Embryonic facial prominence (tissue), 1 donor: ENCODE measurements around the gene RBP2.

Experiments used
- DNase-seq: peaks from one replicate; pipeline ENCODE4 v3.0.0-alpha.2; 2016; ENCODE audit errors: extremely low spot score

Gene RBP2

DNA sequence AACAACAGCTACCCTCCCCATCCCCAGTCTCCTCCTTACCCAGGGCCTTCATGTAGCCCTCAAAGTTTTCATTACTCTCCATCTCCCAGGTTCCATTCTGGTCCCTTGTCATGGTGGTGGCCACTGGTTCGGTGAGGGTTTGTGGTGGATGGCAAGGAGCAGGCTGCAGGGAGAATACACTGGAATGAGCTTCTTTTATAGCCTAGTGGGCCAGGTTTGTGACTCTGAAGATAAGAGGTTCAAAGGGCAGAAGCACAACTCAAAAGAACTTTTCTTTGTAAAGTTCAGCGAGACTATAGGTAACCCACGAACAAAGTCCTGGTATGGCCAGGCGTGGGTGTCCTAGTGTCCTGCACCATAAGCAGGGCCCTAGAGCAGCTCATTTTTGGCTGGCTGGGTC, at the start of gene RBP2:
TSS of gene RBP2 (minus strand) at position 169 of the 400 bp plus-strand sequence. CDS start at position 112, 57 bp downstream.
- DNase-seq, result no peak

DNA sequence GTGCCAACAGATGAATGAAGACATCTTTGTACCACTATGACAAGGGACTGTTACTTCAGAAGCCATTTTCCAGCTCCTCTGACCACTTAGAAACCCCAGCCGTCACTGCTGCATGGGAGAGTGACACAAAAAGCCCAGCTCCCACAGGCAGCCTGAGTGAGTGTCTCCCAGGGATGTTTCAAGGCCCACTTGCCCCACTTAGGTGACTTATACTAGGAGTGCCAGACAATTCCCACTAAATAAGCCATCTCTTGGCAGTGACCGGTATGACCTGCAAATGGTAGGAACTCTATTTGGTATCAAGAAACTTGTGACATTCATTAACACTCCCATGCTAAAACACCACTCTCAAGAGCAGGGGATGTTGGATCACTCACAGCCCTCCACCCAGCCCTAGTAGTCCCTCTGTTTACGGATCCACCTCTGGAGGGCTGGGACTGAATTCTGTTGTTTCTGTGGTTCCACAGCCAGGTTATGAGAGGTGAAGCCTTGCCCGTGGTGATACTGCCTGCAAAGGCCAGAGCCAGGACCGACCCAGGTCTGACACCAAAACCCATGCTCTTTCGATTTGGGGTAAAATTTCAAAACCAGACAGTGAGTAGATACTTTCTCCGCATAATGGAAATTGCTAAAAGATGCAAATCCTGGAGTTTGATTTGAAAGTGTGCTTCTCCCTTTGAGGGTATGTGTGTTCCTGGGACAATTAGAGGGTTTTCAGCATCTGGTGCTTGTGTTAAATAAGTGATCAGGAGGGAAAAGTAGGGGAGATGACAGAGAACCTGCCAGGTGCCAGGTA, 48.7 kb upstream of the RBP2 start:
- no peak for DNase-seq

DNA sequence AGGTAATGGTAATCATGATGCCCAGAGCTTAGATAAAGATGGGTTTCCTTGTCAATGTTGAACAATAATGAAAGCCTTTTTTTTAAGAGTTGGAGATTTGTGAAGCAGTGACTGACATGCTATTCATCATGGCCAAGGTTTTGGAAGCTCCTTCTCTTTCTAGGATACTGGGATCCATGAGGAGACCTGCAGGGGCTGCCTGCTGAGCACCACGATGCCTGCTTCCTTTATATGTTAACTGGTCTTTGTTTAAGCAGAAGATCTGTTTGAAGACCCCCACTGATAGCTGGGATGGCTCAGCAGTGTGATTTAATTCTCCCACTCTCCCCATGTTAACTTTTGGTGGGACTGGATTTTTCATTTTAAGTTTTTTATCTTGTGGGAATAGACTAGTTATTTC, 47.4 kb upstream of the RBP2 start:
- no peak for DNase-seq

DNA sequence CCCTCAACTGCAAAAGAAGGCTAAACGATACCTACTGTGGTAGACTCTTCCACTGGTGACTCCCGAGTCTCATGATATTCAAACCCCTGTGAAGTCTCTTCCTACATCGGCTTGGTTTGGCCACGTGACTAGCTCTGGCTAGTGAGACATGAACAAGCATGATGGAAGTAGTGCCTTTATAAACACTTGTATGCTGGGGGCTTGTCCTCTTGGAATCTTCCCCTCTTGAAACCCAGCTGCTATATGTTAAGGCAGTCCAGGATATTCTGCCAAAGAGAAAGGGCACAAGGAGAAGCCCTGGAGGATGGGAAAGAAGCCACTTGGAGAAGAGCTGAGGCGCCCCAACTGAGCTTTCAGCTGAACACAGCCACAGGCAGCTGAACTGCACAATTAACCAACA, 46.9 kb upstream of the RBP2 start:
- no peak for DNase-seq

DNA sequence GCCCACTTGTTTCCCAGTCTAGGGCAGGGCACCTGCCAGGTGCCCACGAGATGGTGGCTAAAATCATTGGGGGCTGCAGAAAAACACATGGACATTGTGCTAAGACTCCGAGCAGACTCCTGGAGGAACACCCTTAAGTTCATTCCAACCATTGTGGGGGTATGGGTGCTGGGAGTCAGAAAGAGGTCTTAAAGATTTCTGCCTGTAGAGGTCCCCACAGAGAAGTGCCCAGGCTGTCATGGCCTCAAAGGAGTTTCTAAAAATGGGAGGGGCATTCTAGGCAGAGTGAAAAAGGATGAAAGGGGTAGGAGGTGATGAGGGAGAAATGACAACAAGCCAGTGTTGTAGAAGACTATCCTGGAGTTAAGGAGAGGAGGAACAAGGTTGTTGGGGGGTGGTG, 46.1 kb upstream of the RBP2 start:
- no peak for DNase-seq

DNA sequence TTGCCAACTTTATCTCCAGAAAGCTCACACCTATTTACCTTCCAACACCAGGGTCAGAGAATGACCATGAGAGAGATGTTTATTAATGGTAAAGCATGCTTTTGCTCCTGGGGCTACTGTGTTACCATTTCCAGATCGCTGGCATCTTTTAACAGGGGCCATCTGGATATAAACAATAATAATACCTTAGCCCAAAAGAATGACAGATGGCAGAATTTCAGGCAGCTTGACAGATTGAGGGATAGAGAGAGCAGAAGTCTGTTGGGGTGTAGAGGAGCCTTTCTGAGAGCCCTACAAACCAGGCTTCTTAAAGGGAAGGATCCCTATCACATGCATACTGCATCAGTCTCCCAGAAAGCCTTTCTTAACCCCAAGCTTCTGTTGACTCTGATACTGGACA, 45.5 kb upstream of the RBP2 start:
- DNase-seq, result no peak

DNA sequence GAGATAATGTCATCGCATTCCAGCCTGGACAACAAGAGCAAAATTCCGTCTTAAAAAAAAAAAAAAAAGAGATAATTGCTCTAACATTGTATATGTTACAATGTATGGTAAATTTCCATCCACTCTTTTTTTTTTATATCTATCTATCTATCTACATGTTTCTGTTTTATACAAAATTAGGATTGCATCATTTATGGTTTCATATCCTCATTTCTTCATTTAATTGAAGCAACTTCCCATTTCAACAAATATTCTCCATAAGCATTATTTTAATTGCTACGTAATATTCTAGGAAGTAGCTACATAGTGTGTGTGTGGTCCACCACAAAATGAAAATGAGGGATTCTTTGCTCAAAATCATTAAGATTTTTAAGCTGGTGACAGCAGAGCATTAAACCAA, 44.8 kb upstream of the RBP2 start:
- no peak for DNase-seq

DNA sequence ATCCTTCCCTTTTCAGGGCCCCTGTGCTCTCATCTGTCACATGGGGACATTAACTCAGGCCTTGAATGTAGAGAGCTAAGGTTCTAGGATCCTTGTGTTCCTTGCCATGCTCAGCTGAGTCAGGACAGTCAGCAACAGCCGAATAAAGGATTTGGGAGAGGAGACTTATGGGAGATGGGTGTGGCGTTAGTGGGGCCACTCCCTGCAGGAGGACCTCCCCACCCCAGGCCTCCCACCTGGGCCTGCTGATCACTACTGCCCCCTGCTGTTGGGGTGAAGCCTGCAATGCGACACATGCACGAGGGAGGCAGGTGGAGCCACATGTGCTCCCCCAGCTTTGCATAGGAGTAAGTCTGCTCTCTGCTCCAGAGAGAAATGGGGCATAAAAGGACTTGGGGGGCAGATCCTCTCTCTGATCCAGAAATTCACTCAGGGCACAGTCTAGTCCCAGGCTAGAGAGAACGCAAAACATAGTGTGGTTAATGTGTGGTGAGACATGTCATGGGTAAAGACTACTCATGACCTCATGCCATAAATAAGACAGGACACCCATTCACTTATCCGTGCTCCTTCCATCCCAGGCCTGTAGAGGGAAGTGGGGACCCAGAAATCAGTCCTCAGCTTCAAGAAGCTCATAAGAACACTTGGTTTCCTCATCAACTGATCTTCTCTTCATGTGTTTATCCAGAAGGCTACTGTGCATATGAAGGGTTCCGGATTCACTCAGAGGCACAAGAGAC, 43.9 kb upstream of the RBP2 start:
- DNase-seq, result no peak

DNA sequence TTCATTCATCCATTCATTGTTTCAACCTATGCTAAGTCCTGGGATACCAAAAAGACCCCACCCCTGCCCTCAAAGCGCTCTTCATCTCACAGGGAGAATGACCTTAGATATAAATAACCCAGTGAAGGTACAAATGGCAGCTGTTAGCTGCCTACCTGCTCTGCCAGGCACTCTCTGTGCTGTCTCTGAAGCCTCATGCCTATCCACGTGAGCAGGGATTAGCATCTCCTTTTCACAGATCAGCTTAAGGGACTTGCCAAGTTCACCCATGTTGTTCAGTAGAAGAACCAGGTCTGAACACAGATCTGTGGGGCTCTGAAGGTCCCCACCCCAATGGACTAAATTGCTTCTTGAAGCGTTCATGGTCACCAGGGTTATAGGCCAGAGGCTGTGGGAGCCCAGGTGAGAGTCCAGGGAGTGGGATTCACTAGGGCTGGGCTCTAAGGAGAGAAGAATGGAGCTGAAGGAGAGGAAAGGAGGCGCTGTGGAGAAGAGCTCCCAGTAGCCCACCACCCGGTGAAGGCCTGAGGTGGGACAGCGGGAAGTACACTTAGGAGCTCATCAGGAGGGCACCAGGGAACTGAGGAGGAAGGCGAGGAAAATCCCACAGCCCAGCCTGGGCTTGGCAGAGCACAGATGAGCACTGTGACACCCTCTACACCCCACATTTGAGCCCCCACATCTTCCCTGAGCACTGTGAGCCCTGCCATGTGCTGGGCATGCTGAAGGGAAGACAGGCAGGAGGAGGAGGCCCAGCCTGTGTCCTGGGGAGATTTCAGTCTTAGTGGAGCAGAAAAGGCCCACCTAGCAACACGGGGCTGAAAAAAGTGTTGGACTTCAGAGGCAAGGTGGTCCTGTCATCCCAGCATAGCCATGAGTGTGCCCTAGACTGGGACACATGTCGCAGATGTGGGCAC, 42.9 kb upstream of the RBP2 start:
- DNase-seq, result no peak

DNA sequence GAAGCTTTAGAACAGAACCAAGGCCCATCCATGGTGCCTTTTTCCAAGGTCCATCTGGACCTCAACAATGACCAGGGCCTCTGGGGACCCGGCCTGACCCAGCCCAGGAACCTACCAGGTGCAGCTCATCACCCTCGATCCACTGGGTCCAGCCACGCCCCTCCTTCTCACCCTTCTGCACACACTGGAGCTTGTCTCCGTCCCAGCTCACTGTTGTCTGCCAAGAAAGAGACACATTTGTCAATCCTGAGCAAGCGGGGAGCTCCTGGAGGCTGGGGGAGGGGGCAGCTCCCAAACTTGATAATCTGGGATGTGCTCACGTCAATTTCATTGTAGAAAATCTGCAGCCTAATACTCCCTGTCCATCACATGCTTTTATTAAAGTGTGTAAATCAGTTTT, 42.0 kb upstream of the RBP2 start:
- no peak for DNase-seq

DNA sequence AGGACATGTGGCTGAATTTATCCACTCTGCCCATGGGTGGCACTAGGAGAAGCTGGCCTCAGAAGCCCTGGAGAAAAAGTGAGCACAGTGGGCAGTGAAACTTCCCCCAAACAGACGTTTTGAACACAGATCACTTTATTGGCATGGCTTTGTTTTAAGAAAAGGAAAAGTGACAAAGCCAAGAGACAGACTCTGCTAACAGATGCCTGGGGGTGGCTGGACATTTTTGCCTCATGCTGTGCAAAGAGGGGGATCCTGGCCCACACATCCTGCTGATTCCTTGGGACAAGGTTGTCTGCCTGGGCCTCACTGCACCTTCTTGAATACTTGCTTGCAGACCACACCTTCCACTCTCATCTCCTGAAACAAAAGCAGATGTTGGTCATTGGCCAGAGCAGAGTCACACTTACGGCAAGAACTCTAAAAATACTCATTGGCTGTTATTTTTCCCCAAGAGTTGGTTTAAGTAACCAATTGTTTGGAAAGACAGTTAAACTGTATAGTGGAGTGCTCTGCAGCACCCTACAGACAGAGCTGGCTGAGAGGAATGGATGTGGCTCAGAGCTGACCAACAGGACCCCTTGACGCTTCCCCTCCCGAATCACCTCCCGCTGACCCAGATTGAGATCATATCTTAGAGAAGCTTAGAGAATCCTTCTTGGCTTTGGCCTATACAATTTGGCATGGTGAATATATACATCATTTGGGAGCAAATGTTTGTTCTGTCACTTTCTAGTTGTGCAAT, 41.2 kb upstream of the RBP2 start:
- no peak for DNase-seq

DNA sequence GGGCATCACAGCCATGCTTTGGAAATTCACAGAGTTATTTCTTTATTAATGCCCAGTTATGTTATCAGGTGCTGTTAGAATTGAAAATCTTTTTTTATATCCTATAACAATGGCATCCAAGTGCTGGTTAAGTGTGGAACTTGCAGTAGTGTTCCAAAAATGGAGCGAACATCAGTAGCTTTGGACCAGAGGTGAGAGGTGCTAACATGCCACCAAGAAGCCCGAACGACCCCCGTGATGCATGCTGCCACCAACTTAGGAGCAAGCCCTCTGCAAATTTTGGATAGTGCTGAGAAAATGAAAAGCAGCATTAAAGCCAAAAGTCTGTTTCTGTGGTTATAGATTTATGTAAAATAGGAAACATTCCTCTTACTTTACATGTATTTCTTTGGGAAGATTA, 38.4 kb upstream of the RBP2 start:
- DNase-seq, result no peak

DNA sequence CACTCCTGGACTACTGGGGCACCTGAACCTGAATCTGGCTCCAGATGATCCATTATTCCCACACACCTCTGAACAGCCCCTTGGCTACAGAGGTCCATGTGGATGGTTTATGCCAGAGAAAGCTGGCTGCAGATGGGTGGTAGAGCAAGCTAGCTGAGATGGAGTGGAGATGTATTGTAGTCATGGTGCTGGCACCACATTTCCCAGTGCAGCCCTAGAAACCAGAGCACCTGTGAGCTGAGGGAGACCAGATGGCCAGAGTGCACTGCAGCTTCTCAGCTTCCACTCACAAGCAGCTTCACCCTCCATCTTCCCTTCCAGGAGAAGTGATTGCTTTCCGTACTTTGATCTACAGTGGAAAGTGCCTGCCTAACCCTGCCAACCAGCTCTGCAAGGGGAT, 33.3 kb upstream of the RBP2 start:
- DNase-seq, result no peak

DNA sequence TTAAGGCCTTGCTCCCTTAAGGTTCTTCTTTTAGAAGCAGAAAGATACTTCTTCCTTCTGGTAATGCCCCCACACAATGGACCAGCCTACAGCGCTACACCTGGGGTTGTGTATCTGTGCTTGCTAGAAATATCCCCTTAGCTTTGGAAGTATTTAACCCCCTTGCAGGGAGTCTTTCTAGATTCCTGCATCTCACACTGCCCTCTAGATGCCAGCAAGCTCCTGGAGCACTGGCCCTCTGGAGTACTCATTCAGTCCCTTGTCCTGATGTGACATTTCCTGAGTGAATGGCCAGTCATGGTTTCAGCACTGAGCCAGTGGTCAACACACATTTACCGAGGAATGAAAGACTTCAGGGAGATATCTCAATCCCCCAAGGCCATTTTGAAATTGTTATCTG, 30.4 kb upstream of the RBP2 start:
- no peak for DNase-seq

DNA sequence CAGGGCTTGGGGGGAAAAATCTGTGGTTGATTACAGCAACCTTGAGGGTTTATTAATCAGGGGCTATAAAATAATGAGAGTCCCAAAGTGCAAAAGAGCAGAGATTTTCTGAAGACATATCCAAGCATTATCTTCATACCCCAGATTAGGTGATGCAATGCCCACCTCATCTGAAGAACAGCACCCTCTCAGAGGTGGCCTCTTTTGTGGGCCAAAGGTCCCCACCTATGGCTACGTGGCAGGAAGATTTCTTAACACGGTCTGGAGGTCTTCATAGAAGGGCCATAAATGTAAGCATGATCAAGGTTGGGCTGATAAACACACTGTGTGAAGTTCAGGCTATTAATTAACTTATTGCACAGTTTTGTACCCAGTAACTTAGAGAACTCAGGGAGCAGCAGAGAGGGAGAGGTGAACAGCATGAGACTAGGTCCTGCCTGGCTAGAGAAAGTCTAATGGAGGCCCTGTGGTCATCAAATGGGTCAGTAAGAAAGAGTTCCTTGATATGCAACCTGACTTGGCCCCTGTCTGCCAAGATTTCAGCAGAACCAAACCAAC, 29.6 kb upstream of the RBP2 start:
- DNase-seq, result no peak

DNA sequence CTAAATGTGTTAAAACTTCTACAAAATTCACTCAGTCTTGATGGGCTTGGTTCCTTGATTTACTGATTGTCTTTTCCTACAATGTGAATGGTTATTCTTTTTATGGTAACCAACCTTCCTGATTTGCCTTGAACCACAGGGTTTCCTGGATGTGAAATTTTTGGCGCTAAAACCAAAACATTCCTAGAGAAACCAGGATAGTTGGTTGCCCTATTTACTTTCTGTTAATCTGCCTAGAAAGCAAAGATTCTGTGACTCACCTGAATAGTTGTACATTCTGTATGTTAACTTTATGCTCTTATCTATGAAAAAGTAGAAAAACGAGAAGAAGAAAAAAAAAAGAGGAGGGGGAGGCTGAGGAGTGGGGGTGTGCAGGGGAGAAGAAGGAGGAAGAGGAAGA, 23.2 kb upstream of the RBP2 start:
- DNase-seq, result no peak

DNA sequence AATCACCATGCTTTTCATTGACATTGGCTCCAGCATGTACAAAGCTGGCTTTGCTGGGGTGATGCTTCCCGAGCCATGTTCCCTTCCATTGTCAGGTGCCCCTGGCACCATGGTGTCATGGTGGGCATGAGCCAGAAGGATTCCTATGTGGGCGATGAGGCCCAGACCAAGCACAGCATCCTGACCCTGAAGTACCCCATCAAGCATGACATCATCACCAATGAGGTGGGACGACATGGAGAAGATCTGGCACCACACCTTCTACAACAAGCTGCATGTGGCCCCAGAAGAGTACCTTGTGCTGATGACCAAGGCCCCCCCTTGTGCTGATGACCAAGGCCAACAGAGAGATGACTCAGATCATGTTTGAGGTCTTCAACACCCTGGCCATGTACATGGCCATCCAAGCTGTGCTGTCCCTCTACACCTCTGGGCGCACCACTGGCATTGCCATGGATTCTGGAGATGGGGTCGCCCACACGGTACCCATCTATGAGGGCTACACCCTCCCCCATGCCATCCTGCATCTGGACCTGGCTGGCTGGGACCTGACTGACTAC, 17.6 kb upstream of the RBP2 start:
- no peak for DNase-seq

DNA sequence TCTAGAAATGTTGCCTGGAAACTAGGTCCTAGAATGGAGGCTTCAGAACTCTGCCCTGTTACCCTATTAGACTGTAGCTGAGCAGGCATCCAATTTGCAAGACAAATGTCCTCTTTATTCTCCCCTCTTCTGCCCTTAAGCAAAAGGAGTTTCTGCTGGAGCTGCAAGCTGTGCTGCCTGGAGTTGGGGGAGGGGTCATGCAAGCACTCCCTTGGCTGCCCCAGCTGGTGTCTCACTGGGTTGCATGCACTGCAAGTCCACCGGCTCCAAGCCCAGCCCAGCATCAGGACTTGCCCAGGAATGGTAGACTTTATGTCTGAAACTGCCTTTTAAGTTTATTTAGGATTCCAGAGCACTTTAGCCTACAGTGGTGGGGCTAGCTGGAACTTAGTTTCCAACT, 15.7 kb upstream of the RBP2 start:
- DNase-seq, result no peak

DNA sequence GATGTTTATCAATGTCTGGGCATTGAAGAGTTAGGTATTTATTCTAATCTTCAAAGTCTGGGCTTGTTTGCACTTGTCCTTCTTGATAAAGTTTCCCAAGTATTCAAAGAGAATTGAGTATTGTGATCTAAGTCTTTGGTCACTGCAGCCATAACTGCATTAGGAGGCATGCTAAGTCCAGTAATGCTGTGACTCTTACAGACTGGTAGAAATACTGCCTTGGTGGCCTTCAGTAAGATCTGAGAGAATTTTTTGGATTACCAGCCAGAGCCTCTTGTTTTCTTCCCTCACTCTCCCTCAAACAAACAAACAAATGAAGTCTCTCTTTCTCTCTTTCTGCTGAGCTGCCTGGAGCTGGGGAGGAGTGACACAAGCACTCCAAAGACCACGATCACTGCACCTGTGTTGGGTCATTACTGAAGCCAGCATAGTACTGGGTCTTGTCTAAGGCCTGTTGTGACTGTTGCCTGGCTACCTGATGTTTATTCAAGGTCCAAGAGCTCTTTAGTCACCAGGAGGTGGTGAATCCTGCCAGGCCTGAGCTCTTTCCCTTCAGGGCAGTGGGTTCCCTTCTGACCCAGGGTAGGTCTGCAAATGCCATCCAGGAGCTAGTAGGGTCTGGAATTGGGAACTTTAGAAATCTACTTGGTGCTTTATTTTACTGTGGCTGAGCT, 14.8 kb upstream of the RBP2 start:
- no peak for DNase-seq

DNA sequence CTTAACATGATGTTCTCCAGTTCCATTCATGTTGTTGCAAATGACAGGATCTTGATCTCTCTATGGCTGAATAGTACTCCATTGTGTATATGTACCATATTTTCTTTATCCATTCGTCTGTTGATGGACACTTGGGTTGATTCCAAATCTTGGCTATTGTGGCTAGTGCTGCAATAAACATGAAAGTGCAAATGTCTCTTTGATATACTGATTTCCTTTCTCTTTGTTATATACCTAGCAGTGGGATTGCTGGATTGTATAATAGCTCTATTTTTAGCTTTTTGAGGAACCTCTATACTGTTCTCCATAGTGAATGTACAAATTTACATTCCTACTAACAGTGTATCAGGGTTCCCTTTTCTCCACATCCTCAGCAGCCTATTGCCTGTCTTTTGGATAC, 5.9 kb upstream of the RBP2 start:
- DNase-seq, result no peak
